Umbilical cord (tissue), 2 donors: ENCODE data around the gene TRIM40. TPM values are rescaled to one million over a fixed set of nuclear protein-coding genes. Genes with fewer than 3 reads are reported as not detected.

Experiments used
- DNase-seq: peaks from one replicate; pipeline ENCODE4 v3.0.0-alpha.2; 2015; ENCODE audit warnings: low spot score
- total RNA-seq: library from RNA; depleted of rRNA; stranded (reverse); fragments of >200 nt; gene quantifications from one replicate; pipeline ENCODE4 v1.2.3, GENCODE V29; 2014; ENCODE audit warnings: low replicate concordance; ENCODE audit not compliant: insufficient read depth

The TRIM40 gene
- total RNA-seq, 1 donor from 2014 or later: 0.48 TPM

GRCh38 chr6:30147096-30147495 is 11.2 kb downstream of the TRIM40 start:
- DNase-seq: no peak

- DNase-seq: no peak
Observed at GRCh38 chr6:30149234-30149633, 13.3 kb downstream of the TRIM40 start.

GRCh38 chr6:30149858-30150550 is 14.1 kb downstream of the TRIM40 start:
- no peak for DNase-seq

DNA sequence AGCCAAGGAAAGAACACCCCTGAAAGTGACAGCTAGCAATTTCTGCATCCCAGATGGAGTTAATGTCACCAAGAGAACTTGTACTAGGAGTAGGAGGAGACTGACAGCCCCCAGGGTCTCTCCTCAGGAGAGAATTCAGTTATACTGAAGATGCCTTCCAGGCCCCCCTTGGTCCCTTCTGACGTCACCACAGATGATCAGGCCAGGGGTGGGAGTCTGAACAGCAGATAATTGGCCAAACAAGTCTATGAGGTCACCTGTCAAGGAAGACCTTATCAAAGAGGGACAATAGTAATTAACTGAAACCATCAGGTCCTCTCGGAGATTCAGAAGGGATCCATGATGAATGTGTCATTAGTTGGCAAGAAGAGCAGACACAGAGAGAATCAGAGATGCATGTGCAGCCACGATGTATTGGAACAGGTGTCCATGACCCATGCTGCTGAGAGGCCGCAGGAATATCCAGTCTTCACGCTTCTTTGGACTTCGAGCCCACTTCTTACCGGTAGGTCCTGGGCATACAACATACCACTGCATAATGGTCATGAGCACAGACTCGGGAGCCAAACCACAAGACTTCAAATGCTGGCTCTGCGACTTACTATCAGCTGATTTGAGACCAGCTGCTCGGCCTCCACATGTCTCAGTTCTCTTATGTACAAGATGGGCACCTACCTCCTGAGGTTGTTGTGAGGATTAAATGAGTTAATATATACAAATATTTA is 14.9 kb downstream of the TRIM40 start:
- DNase-seq: no peak

GRCh38 chr6:30151580-30151979 is 15.6 kb downstream of the TRIM40 start:
- DNase-seq: no peak

DNA sequence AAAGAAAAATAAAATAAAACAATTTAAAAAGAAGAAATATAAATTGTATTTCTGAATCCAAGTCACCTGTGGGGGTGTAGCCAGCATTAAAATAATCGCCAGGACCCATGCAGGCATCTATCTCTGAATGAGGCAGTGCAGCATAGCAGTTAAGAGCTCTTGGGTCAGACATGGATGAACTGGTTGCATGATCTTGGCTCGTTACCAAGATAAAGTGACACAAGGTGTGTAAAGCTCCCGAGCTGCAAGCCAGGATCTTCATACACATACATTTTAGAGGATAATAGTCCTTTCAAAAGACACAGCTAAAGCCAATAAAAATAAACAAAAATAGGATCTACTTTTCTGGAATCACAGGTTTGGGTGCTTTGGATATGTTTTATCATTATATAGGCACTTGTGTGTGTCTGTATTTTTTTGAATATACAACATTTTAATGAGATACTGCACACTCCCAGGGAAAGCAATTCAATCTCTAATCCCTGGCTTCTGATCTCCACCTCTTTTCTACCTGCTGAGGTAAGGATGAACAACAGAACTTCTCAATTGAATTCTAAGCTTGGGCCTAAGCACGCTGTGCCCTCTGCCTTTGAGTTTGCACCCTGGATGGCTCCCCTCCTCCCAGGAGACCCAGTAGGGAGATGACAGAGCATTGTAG is 16.2 kb downstream of the TRIM40 start:
- DNase-seq: no peak

GRCh38 chr6:30152910-30153610 is 17.1 kb downstream of the TRIM40 start:
- DNase-seq: no peak

GRCh38 chr6:30154061-30154460 is 18.1 kb downstream of the TRIM40 start:
- no peak for DNase-seq

- DNase-seq: peak; percentile 14
Observed at GRCh38 chr6:30154709-30155519, 19.0 kb downstream of the TRIM40 start.

GRCh38 chr6:30155520-30156261 is 19.8 kb downstream of the TRIM40 start:
- DNase-seq: no peak

- DNase-seq: no peak
Observed at GRCh38 chr6:30156262-30156599, 20.3 kb downstream of the TRIM40 start.

DNA sequence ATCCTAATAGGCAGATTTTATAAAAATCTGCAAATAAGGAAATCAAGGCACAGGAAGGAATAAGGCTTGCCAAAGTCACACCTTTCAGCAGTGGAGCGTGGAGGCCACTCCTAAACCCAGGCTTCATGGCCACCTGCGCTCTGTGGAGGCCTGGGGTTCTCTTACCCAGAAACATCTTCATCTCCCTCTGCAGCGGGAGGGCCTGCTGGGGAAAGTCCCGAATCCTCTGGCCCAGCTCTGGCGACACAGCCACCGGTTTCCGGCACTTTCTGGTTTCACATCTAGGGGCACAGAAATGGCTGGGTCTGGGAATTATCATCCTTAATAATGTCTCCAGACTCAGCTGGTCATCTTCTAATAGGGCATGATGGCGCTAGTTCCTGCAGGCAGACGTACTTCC is 20.8 kb downstream of the TRIM40 start:
- no peak for DNase-seq

- no peak for DNase-seq
Observed at GRCh38 chr6:30157581-30157980, 21.6 kb downstream of the TRIM40 start.

GRCh38 chr6:30157999-30158398 is 22.1 kb downstream of the TRIM40 start:
- DNase-seq: no peak

GRCh38 chr6:30158475-30159040 is 22.6 kb downstream of the TRIM40 start:
- no peak for DNase-seq

DNA sequence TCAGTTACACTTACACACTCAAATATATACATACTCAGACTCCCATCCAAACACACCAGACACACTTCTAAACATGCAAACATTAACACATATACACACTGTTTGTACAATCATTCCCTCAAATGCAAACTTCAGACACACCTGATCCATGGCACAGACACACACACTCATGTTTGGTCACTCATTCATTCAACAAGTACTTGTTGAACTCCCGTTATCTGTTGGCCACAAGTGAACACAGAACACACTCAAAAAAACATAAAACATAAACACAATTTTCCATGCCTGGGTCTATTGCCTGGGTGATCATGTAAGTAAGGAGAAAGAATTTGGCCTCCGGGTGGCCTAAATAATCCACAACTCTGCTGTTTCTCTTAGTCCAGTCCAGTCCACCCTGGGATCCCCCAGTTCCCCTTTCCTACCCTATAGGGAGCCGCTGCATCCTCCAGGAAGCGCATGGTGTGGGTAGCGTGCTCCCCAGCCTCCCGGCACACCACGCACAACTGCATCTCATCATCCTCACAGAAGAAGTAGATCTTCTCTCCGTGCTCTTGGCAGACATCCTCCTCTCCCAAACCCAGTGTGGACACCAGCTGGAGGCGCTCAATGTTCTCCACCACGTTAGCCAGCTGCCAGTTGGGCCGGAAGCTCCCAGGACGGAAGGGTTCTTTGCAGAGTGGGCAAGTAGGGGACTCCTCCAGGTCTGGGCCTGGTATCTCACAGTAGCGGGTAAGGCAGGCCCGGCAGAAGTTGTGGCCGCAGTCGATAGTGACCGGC is 24.3 kb downstream of the TRIM40 start:
- DNase-seq: no peak

DNA sequence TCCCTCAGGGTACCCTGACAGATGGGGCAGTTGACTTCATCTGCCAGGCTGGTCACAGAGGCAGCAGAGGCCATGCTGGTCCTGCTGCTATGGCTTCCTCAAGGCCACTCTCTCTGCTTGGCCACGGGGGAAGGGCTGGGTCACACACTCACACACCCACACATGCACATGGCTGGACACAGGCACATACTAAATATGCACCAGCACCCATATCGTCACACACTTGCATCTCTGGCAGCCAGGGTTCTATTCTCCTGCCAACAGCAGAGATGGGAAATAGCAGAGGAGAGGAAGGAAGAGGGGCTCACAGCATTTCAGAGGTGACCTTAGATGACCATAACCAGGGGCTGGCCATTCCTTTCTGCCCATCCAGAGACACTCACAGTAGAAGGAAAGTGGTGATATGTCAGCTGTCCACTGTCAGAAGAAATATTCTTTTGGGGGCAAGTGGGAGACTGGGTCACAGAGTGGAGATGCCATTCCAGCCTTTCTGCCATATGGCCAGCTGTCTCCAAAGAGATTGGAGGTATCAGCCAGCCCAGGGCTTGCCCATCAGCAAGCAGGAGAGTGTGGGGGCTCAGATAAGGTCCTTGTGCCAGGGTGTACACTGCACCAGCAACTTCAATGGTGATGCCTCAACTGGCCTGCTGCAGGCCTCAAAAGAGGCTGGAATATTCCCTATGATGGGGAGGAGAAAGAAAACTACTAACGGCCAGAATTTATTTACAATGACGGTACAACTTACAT is 25.0 kb downstream of the TRIM40 start, which contains the start of gene TRIM10:
Gene TRIM10 (minus strand): TSS at position 427 of the 747 bp plus-strand sequence. CDS start 353 bp downstream, at position 74.
- no peak for DNase-seq

DNA sequence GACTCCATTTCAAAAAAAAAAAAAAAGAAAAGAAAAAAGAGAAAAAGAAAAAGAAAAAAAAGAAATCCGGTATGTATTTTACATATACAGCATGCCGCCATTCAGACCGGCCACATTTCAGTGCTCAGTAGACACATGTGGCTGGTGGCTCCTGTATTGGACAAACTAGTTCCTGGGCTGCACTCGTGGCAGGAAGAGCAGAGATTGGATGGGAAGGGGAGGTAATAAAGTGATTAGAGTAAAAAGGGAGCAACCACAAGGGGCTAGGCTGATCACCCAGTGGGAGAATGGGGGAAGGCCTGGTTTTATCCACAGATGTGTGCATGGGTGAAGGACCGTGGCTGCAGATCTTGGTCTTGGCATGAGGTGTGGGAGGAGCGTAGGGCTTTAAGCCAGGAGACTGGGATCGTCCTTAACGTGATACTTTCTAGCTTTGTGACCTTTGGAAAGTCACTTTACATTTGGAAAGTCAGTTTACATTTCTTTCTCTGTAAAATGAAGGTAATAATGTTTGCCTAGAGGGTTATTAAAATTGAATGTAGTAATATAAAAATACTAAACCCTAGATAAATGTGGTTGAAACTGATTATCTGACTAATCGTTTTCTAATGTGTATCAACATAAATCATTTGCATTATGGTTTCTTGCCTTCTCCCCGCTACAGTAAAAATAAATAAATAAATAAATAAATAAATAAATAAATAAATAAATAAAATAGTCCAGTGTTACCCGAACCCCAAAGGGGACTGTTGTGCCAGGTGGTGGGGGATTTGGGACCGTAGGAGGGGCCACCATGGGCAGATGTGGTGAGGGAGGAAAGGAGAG is 26.5 kb downstream of the TRIM40 start:
- no peak for DNase-seq
